Measurements from ENCODE around the gene HBQ1.
"Not testable (repeated sequence)": the region's sequence is repeated elsewhere in the genome, so short reads cannot be mapped to it uniquely, and the experiment has no call there.

HBQ1 gene

GRCh38 chr16:175011-175949, 5.0 kb upstream of the HBQ1 start:
- DNase-seq (ENCODE audit: extremely low read depth in 1 of 2, low read depth in 1 of 2) = no peak

DNA sequence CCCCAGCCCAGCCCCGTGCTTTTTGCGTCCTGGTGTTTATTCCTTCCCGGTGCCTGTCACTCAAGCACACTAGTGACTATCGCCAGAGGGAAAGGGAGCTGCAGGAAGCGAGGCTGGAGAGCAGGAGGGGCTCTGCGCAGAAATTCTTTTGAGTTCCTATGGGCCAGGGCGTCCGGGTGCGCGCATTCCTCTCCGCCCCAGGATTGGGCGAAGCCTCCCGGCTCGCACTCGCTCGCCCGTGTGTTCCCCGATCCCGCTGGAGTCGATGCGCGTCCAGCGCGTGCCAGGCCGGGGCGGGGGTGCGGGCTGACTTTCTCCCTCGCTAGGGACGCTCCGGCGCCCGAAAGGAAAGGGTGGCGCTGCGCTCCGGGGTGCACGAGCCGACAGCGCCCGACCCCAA, 4.3 kb upstream of the HBQ1 start:
- DNase-seq (ENCODE audit: extremely low read depth in 1 of 2, low read depth in 1 of 2) = not testable (repeated sequence)

- DNase-seq (ENCODE audit: extremely low read depth in 1 of 2, low read depth in 1 of 2) = not testable (repeated sequence)
These were observed 3.5 kb upstream of the HBQ1 start, which contains the start of gene HBA1 for GRCh38 chr16:176477-177382. Gene HBA1, plus strand, starts transcription at chr16:176680. Its CDS starts 37 bp downstream, at chr16:176717.

GRCh38 chr16:177394-177822, 2.9 kb upstream of the HBQ1 start:
- DNase-seq (ENCODE audit: extremely low read depth in 1 of 2, low read depth in 1 of 2) = no peak

DNA sequence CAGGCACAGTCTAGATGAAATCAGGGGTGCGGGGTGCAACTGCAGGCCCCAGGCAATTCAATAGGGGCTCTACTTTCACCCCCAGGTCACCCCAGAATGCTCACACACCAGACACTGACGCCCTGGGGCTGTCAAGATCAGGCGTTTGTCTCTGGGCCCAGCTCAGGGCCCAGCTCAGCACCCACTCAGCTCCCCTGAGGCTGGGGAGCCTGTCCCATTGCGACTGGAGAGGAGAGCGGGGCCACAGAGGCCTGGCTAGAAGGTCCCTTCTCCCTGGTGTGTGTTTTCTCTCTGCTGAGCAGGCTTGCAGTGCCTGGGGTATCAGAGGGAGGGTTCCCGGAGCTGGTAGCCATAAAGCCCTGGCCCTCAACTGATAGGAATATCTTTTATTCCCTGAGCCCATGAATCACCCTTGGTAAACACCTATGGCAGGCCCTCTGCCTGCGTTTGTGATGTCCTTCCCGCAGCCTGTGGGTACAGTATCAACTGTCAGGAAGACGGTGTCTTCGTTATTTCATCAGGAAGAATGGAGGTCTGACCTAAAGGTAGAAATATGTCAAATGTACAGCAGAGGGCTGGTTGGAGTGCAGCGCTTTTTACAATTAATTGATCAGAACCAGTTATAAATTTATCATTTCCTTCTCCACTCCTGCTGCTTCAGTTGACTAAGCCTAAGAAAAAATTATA, 2.1 kb upstream of the HBQ1 start:
- DNase-seq (ENCODE audit: extremely low read depth in 1 of 2, low read depth in 1 of 2) = no peak

DNA sequence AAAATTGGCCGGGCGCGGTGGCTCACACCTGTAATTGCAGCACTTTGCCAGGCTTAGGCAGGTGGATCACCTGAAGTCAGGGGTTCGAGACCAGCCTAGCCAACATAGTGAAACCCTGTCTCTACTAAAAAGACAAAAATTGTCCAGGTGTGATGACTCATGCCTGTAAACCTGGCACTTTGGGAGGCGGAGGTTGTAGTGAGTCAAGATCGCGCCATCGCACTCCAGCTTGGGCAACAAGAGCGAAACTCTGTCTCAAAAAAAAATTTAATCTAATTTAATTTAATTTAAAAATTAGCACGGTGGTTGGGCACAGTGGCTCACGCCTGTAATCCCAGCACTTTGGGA, 1.6 kb upstream of the HBQ1 start:
- DNase-seq (ENCODE audit: extremely low read depth in 1 of 2, low read depth in 1 of 2) = no peak

GRCh38 chr16:179211-180092, 807 bp upstream of the HBQ1 start:
- no peak for DNase-seq (ENCODE audit: extremely low read depth in 1 of 2, low read depth in 1 of 2)

DNA sequence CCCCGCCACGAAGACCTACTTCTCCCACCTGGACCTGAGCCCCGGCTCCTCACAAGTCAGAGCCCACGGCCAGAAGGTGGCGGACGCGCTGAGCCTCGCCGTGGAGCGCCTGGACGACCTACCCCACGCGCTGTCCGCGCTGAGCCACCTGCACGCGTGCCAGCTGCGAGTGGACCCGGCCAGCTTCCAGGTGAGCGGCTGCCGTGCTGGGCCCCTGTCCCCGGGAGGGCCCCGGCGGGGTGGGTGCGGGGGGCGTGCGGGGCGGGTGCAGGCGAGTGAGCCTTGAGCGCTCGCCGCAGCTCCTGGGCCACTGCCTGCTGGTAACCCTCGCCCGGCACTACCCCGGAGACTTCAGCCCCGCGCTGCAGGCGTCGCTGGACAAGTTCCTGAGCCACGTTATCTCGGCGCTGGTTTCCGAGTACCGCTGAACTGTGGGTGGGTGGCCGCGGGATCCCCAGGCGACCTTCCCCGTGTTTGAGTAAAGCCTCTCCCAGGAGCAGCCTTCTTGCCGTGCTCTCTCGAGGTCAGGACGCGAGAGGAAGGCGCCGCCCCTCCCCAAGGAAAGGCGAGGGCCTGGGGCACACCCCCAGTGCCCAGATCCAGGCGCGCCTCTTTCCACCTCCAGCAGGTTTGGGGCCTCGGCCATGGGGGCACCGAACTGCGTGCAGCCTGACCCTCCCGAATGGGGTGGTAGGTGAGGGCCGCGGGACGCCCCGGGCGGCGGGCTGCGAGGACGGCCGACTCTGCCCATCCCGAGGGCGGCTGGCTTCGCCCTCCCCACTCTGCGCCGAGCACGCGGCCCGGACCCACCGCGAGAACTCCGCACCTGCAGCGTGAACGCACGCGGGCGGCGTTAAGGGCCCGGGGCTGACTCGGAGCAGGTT, 664 bp downstream of the HBQ1 start:
- DNase-seq (ENCODE audit: extremely low read depth in 1 of 2, low read depth in 1 of 2) = peak; percentile 55 to 80

- no peak for DNase-seq (ENCODE audit: extremely low read depth in 1 of 2, low read depth in 1 of 2)
These were observed 1.3 kb downstream of the HBQ1 start for GRCh38 chr16:181565-182021.

GRCh38 chr16:183005-183404, 2.7 kb downstream of the HBQ1 start:
- DNase-seq (ENCODE audit: extremely low read depth in 1 of 2, low read depth in 1 of 2) = no peak

GRCh38 chr16:185213-185612, 5.0 kb downstream of the HBQ1 start:
- DNase-seq (ENCODE audit: extremely low read depth in 1 of 2, low read depth in 1 of 2) = no peak

GRCh38 chr16:185691-186090, 5.4 kb downstream of the HBQ1 start:
- DNase-seq (ENCODE audit: extremely low read depth in 1 of 2, low read depth in 1 of 2) = no peak

- no peak for DNase-seq (ENCODE audit: extremely low read depth in 1 of 2, low read depth in 1 of 2)
These were observed 7.1 kb downstream of the HBQ1 start for GRCh38 chr16:187330-187729.

GRCh38 chr16:188674-189073, 8.4 kb downstream of the HBQ1 start:
- DNase-seq (ENCODE audit: extremely low read depth in 1 of 2, low read depth in 1 of 2) = no peak

GRCh38 chr16:189604-190186, 9.4 kb downstream of the HBQ1 start:
- DNase-seq (ENCODE audit: extremely low read depth in 1 of 2, low read depth in 1 of 2) = no peak

DNA sequence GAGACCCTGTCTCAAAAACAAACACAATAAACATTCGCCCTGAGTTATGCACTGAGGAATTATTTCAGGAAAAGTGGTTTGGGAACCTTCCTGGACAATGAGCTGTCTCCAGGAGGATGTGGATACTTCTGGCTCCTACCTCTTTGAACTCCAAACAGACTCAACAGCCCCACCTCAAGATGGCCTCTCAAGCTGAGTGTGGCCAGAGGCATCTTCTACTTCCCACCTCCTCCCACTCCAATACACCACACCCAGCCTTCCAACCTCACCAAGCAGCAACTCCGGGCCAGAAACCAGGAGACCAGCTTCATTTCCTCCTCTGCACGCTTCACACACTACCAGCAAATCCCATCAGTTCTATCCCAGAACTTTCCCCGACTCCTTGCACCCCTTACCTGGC, 11.6 kb downstream of the HBQ1 start:
- no peak for DNase-seq (ENCODE audit: extremely low read depth in 1 of 2, low read depth in 1 of 2)

DNA sequence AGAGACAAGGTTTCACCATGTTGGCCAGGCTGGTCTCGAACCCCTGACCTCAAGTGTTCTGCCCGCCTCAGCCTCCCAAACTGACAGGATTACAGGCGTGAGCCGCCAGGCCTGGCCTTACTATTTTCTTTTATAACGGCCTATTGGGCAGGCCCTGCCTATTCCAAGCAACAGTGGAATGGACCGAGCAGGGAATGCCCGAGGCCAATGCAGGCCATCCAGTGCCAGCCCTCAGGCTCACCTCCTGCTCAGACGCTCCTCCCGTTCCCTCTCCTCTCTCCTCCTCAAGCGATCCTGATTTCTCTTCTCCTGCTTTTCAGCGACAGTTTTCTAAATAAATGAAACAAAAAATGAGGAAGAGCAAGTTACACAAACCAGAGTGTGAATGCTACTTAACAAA, 12.4 kb downstream of the HBQ1 start:
- DNase-seq (ENCODE audit: extremely low read depth in 1 of 2, low read depth in 1 of 2) = no peak

DNA sequence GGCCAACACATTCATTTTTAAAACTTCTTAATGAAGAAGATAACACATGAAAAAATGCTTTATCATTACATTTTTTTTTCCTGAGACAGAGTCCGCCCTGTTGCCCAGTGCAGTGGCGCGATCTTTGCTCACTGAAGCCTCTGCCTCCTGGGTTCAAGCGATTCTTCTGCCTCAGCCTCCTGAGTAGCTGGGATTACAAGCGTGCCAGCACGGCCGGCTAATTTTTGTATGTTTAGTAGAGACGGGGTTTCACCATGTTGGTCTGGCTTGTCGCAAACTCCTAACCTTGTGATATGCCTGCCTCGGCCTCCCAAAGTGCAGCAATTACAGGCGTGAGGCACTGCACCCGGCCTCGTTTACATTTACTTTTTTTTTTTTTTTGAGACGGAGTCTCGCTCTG, 13.2 kb downstream of the HBQ1 start:
- DNase-seq (ENCODE audit: extremely low read depth in 1 of 2, low read depth in 1 of 2) = no peak

DNA sequence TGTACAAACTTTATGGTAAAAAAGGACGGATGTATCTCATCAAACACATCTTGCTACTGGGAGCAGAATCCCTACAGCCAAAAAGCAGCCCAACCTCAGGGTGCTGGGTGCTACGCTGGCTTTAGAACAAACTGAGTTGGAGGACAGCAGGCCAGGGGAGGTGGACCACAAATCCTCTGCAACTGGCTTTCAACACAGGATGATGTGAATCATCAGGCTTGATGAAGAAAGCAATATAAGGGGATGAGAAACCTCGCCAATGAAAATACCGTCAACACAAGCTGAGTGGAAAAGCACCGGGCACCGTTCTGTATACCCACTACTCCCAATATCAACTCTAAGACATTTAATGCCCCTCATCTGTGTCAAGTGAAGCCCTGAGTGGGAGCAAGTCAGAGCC, 14.3 kb downstream of the HBQ1 start:
- no peak for DNase-seq (ENCODE audit: extremely low read depth in 1 of 2, low read depth in 1 of 2)

Measured in activated CD8-positive, alpha-beta memory T cell treated with anti-CD3 and anti-CD28 coated beads for 1 hour (primary cell).